GM18909 (cell line): ENCODE measurements around the gene TIPRL.
A peak's percentile ranks its signal among the peaks of the same experiment; 100 is the strongest.
"Not testable (repeated sequence)": the region's sequence is repeated elsewhere in the genome, so short reads cannot be mapped to it uniquely, and the experiment has no call there.

ENCODE experiments used
- ATAC-seq: cut with Tn5 transposase; IDR thresholded peaks from one replicate; pipeline ENCODE4 v1.9.1; 2021; ENCODE audit warnings: mild to moderate bottlenecking; ENCODE audit not compliant: unreplicated experiment, poor library complexity

Gene TIPRL

GRCh38 chr1:168178638-168179437 lies at the start of gene TIPRL:
Gene TIPRL (plus strand): TSS chr1:168178962. CDS start chr1:168179078, 116 bp downstream.
- peak; percentile 91 for ATAC-seq

GRCh38 chr1:168129933-168130332 lies 48.8 kb upstream of the TIPRL start:
- no peak for ATAC-seq

GRCh38 chr1:168134132-168134531 lies 44.6 kb upstream of the TIPRL start:
- no peak for ATAC-seq

- ATAC-seq, result no peak
Observed at GRCh38 chr1:168134642-168135041, 44.1 kb upstream of the TIPRL start.

- ATAC-seq, result no peak
Observed at GRCh38 chr1:168135116-168135920, 43.4 kb upstream of the TIPRL start.

- no peak for ATAC-seq
Observed at GRCh38 chr1:168135921-168136708, 42.6 kb upstream of the TIPRL start.

GRCh38 chr1:168136709-168137514 lies 41.9 kb upstream of the TIPRL start, which contains the start of gene GPR161:
Gene GPR161 (minus strand): TSS chr1:168136930. CDS start chr1:168104850, 32,080 bp downstream.
- no peak for ATAC-seq

DNA sequence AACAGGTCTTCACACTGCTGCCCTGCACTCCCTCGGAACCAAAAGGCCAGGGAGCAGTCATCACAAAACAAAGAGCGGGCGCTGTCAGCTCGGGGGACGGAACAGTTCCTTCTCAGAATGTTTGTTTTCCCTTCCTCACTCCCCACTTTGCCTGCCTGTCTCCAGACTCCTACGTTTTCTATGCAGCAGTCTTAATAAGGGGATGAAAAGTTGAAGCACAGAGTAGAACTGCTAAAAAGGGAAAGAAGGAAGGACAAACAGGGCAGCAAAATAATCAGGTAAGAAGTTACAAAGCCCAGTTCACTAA lies 41.3 kb upstream of the TIPRL start:
- no peak for ATAC-seq

- ATAC-seq, result no peak
Observed at GRCh38 chr1:168138134-168138533, 40.6 kb upstream of the TIPRL start.

DNA sequence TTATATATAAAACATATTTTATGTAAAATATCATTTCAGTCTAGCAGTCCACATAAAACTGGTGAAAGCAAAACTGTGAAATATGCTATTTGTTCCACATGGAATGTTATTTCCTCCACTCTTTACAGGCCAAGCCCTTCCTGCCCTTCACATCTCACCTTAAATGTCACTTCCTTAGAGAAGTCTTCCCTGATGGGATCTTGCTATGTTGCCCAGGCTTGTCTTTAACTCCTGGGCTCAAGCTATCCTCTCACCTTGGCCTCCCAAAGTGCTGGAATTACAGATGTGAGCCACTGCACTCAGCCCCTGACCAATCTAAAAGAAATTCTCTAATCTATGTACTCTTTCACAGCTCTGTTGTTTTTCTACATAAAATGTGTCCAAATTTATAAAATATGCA lies 39.7 kb upstream of the TIPRL start:
- no peak for ATAC-seq

DNA sequence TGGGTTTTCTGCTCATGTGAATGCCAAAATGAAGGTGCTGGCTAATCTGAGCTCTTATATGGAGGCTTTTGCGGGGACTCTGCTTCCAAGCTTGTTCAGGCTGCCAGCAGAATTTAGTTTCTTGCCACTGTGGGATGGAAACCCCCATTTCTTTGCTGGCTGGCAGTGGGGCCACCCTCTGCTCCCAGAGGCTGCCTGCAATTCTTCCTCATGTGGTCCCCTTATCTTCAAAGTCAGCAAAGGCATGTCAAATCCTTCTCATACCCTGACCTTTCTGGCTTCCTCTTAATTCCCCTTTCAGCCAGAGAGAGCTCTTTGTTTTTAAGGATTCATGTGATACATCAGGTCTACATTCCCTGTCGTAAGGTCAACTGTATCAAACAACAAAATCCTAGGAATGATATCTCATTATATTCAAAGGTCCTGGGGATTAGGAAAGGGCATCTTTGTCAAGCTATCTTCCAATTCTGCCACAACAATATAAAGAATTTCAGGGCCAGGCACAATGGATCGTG lies 36.8 kb upstream of the TIPRL start:
- ATAC-seq, result no peak

DNA sequence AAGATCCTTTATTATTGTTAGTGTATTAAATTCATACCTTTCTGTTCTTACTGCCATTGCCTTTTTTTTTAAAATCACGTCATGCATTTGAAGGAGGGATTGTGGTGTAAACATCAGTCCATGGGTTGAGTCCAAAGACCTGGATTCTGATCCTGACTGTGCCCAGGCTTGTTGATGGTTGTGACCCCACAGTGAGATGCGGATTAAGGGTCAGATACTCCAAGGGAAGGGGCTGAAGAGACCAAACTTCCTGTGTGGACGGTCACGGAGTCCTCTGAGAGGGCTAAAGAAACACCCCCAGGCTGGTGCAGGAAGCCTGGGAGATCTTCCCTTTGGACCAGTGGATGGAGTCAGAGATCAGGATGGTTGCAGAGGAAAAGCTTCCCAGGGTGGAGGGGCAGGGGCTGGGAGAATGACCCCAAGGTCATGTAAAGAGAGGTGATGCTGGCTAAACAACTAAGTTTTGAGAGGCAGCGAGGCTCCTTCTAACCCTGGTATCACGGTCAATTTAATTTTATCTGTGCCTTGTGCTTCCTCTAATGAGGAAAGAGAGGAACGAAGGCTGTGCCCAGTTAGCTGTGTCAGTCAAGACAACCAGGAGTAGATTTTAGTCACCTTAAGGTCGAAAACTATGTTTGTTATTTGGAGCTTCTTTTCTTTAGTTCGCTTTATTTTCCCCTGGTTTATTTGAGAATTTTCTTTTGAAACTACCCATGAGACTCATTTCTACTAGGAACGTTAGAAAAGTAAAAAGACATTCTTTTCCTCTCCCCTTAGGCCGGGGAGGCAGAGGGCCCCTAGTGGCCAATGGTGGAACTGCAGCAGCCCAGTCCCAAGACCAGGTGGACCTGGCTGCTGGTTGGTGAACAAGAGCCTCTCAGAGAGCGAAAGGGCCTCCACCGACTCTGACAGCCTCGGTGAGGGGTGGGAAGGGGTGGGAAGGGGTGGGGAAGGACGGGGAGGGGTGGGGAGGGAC lies 33.3 kb upstream of the TIPRL start:
- ATAC-seq, result peak; percentile 90

- ATAC-seq, result no peak
Observed at GRCh38 chr1:168146160-168146539, 32.6 kb upstream of the TIPRL start.

DNA sequence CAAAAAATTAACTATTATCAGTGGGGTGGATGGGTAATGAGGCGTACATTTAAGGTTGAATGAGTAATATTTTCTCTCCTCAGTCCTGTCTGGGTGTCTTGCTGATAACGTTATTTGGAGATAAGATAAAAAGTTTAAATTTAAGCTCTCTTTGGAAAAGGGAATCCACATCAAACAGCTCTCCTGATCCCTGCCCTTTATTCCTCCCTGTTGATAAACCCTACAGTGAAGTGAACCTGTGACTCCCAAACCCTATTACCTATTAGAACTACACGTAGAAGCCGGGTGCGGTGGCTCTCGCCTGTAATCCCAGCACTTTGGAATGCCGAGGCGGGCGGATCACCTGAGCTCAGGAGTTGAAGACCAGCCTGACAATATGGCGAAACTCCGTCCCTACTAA lies 32.1 kb upstream of the TIPRL start:
- no peak for ATAC-seq

GRCh38 chr1:168148916-168149315 lies 29.8 kb upstream of the TIPRL start:
- peak; percentile 74 for ATAC-seq

DNA sequence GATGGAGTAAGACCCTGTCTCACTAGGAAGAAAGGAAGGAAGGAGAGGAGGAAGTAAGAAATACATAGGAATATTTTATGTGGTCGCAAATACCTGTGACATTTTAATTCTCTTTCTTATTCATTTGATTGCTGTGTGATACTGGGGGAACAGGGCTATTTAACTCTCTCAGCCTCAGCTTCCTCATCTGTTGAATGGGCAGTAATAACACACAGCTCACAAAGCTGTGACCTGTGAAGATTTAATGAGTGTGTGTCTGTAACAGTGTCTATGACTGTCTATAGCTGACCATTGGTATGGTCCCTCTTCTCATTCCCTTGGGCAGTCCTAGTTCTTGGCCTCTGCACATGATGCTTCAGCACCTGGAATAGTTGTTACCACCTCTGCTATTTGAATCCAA lies 28.5 kb upstream of the TIPRL start:
- no peak for ATAC-seq

- no peak for ATAC-seq
Observed at GRCh38 chr1:168151935-168152334, 26.8 kb upstream of the TIPRL start.

DNA sequence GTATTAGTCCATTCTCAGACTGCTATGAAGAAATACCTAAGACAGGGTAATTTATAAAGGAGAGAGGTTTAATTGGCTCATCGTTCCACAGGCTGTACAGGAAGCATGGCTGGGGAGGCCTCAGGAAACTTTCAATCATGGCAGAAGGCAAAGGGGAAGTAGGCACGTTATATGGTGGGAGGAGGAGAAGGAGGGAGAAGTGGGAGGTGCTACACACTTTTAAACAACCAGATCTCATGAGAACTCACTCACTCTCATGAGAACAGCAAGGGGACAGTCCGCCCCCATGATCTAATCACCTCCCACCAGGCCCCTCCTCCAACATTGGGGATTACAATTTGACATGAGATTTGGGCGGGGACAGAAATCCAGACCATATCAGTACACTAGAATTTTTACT lies 24.1 kb upstream of the TIPRL start:
- ATAC-seq, result not testable (repeated sequence)

GRCh38 chr1:168155910-168156309 lies 22.9 kb upstream of the TIPRL start:
- ATAC-seq, result no peak
